Measurements from ENCODE around the gene IL17RB.

GRCh38 chr3:53805463-53806159 is 40.8 kb upstream of the IL17RB start:
- no peak for TF ChIP-seq CTCF (conservative IDR thresholded peaks at IDR 0.05; ENCODE audit: low read length)
- TF ChIP-seq EZH2phosphoT487 (IDR thresholded peaks at IDR 0.05; ENCODE audit: borderline replicate concordance, low read depth, low read length) = no peak

Data from OCI-LY7 (cell line).